ENCODE measurements around the gene THBD. TPM values are rescaled to one million over a fixed set of nuclear protein-coding genes. Genes with fewer than 3 reads are reported as not detected.

Gene THBD
- total and polyA plus RNA-seq, 2 of the 4 experiments (the other 2 are of a cell fraction) = 0.07 TPM; not detected in 1

GRCh38 chr20:23007462-23007861, 42.0 kb downstream of the THBD start:
- in situ Hi-C loops (cut with MboI; ENCODE audit: low sequenced_read_pairs) (no loop called here), intact Hi-C loops (cut with micrococcal nuclease) (no loop called here), dilution Hi-C loops (cut with HindIII; ENCODE audit: low sequenced_read_pairs, unreplicated experiment) (no loop called here)
- no peak overlapping the region for H3K4me3 ChIP-seq (ENCODE audit: insufficient read depth, low read depth, low read length)
- H3K9ac ChIP-seq (ENCODE audit: low read depth, low read length) = no peak overlapping the region
- H3K4me1 ChIP-seq (ENCODE audit: control insufficient read depth, insufficient read depth, low read length) = no peaks in the 10 kb centered on the region
- no peaks in the 10 kb centered on the region for H3K36me3 ChIP-seq (ENCODE audit: control insufficient read depth, insufficient read depth, low read length)
- no peak overlapping the region for H3K4ac ChIP-seq (ENCODE audit: low read depth, low read length)
- no peak overlapping the region for H2AK9ac ChIP-seq (replicated peaks; ENCODE audit: low read depth, low read length, poor library complexity)
- H3K9me1 ChIP-seq (ENCODE audit: insufficient read depth, low read length) = no peaks in the 10 kb centered on the region
- no peak overlapping the region for H4K8ac ChIP-seq (ENCODE audit: low read depth in 2 of 2, low read length in 2 of 2)
- no peak overlapping the region for H2BK5ac ChIP-seq (ENCODE audit: low read depth, low read length, poor library complexity, severe bottlenecking)
- H4K91ac ChIP-seq (ENCODE audit: insufficient read depth, low read depth, low read length) = no peak overlapping the region
- ChIA-PET CTCF (no interaction called here), POLR2A (ENCODE audit: unreplicated experiment) (no interaction called here)
- no peak overlapping the region for H3K56ac ChIP-seq (ENCODE audit: extremely low read depth, insufficient read depth, low read length)
- no peak overlapping the region for H2BK120ac ChIP-seq (ENCODE audit: low read depth, low read length)
- no TSS peak for BruUV-seq (replicated peaks)
- no peaks in the 10 kb centered on the region; the same call in 1 of the 2 replicates for H3K27me3 ChIP-seq (ENCODE audit: control insufficient read depth, insufficient read depth, low read length)
- H3K79me1 ChIP-seq (ENCODE audit: low read depth in 1 of 2, low read length in 2 of 2) = no peaks in the 10 kb centered on the region
- H3K18ac ChIP-seq (ENCODE audit: low read depth, low read length) = no peak overlapping the region
- H2AFZ ChIP-seq (replicated peaks; ENCODE audit: low read length, poor library complexity) = no peak overlapping the region
- no peaks in the 10 kb centered on the region for H4K20me1 ChIP-seq (ENCODE audit: insufficient read depth, low read length)
- H2BK20ac ChIP-seq (ENCODE audit: low read depth, low read length) = no peak overlapping the region
- ATAC-seq (ENCODE audit: low read depth) = no peak
- H2AK5ac ChIP-seq (ENCODE audit: low read depth, low read length) = no peak overlapping the region
- no peak overlapping the region for H3K14ac ChIP-seq (replicated peaks; ENCODE audit: low read depth, low read length)
- no peak overlapping the region for H3K23ac ChIP-seq (ENCODE audit: low read depth, low read length)
- H2BK15ac ChIP-seq (ENCODE audit: low read depth, low read length) = no peak overlapping the region
- no peak overlapping the region for H4K5ac ChIP-seq (ENCODE audit: low read depth, low read length)
- no peaks in the 10 kb centered on the region for H3K9me3 ChIP-seq (ENCODE audit: control insufficient read depth, insufficient read depth, low read length)
- H3K27ac ChIP-seq (ENCODE audit: insufficient read depth, low read length) = no peak overlapping the region
- no peak for DNase-seq
- TF ChIP-seq NFE2L2 (IDR thresholded peaks at IDR 0.05; ENCODE audit: low read depth, low read length) = no peak
- TF ChIP-seq RFX5 (IDR thresholded peaks at IDR 0.05; ENCODE audit: low read depth, low read length) = no peak
- no peak for TF ChIP-seq MAZ (IDR thresholded peaks at IDR 0.05; ENCODE audit: borderline replicate concordance, low read depth, low read length)
- no peak for TF ChIP-seq ELK1 (IDR thresholded peaks at IDR 0.05; ENCODE audit: borderline replicate concordance, low read depth, low read length)
- TF ChIP-seq FOS (IDR thresholded peaks at IDR 0.05; ENCODE audit: low read depth, low read length) = no peak
- TF ChIP-seq CTCF (conservative IDR thresholded peaks at IDR 0.05; ENCODE audit: low read depth, low read length) = no peak
- TF ChIP-seq BHLHE40 (IDR thresholded peaks at IDR 0.05; ENCODE audit: low read depth, low read length) = no peak
- no peak for TF ChIP-seq RCOR1 (IDR thresholded peaks at IDR 0.05; ENCODE audit: insufficient replicate concordance, low read length)
- no peak for TF ChIP-seq MXI1 (IDR thresholded peaks at IDR 0.05; ENCODE audit: borderline replicate concordance, low read depth, low read length)
- no peak for TF ChIP-seq CEBPB (IDR thresholded peaks at IDR 0.05; ENCODE audit: low read depth, low read length)
- H3K4me2 ChIP-seq (ENCODE audit: low read depth, low read length) = no peak overlapping the region
- WGBS, 2 experiments (ENCODE audit: extremely low coverage in 2 of 2, insufficient read length in 1 of 2) = no CpG with 5 or more reads among the region's 3 CpGs
